Spleen (tissue), 7 donors: ENCODE measurements around the gene CACNB3.

Experiments used
- CTCF ChIP-seq, 11 experiments: fragments of 200-600 bp in 7 of 11; fragments of 450-650 bp in 4 of 11; sonication (generic) in 4 of 11; IDR thresholded peaks in 8 of 11; conservative IDR thresholded peaks in 3 of 11; 1 replicate in 7 of 11; 2 replicates in 4 of 11; pipeline versions ENCODE4 v1.4.0 to v1.8.0; 2016 to 2021; ENCODE audit warnings: antibody characterized with exemption in 11 of 11, inconsistent platforms in 4 of 11, mild to moderate bottlenecking in 1 of 11
- POLR2A ChIP-seq, 3 donors: fragments of 450-650 bp; IDR thresholded peaks; one replicate each; pipeline ENCODE4 v1.5.1; 2017; ENCODE audit warnings: antibody characterized with exemption in 3 of 3, mild to moderate bottlenecking in 1 of 3
- POLR2AphosphoS5 ChIP-seq, 3 donors: sonication (generic); formaldehyde crosslinking; IDR thresholded peaks; one replicate each; pipeline ENCODE4 v1.5.1; 2017; ENCODE audit warnings: antibody characterized with exemption in 3 of 3
- donor health status: DM: no; HTN: no; CAD: no; lungs with moderate emphysema.
- donor health status: DM: no; HTN: no; CAD: no.
- donor health status: DM: no; HTN: no; CAD: no.

- TF ChIP-seq POLR2A (IDR thresholded peaks at IDR 0.05) (no peak), CTCF (IDR thresholded peaks at IDR 0.05 in 8 of 11, conservative IDR thresholded peaks at IDR 0.05 in 3 of 11) (no peak), POLR2AphosphoS5 (IDR thresholded peaks at IDR 0.05) (no peak)
Observed at GRCh38 chr12:48775299-48775698, 43.0 kb upstream of the CACNB3 start.
